NOMO-1 treated with dmso at 0.1 percent for 144 hours (cell line): ENCODE measurements around the gene FKBP14.

Experiments
- DNase-seq: peaks from one replicate; lab custom pipeline; 2025; ENCODE audit not compliant: unreplicated experiment; lab: John Stamatoyannopoulos, UW

Gene FKBP14, protein sequence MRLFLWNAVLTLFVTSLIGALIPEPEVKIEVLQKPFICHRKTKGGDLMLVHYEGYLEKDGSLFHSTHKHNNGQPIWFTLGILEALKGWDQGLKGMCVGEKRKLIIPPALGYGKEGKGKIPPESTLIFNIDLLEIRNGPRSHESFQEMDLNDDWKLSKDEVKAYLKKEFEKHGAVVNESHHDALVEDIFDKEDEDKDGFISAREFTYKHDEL

DNA sequence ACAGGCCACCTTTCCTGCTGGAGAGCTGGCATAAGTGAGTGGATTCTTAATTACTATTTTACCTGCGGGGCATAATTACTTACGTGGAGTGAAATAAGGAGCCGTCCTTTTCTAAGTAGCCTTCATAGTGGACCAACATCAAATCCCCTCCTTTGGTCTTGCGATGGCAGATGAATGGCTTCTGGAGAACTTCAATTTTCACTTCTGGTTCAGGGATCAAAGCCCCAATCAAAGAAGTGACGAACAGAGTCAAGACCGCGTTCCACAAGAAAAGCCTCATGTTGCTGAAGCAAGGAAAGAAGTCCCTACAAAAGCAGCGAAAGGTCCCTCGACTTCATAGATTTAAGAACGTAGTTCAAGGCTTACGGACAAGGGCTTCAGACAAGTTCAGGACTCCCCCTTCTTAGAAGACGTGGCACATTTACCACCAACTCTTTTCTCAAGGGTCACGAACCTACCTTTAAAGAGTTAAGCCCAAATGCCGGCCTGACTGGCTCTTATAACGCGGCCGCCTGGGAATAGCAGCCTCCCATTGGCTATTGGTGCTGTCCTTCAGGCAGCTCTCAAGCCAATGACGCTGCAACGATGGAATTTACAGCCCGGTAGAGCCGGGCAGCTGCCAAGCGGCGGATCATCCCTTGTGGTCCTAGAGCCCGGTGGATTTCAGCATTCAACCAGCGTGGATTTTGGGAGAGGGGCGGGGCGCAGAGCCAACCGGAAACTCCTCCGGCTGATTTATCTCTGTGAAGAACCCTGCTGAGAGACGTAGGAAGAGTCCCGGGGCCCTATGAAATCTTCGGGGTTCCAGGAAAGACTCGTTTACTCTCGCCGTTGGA, at the start of gene FKBP14:
Gene FKBP14 (minus strand): TSS at position 474 of the 836 bp plus-strand sequence. CDS start 194 bp downstream, at position 280.
- peak; percentile 96 for DNase-seq

DNA sequence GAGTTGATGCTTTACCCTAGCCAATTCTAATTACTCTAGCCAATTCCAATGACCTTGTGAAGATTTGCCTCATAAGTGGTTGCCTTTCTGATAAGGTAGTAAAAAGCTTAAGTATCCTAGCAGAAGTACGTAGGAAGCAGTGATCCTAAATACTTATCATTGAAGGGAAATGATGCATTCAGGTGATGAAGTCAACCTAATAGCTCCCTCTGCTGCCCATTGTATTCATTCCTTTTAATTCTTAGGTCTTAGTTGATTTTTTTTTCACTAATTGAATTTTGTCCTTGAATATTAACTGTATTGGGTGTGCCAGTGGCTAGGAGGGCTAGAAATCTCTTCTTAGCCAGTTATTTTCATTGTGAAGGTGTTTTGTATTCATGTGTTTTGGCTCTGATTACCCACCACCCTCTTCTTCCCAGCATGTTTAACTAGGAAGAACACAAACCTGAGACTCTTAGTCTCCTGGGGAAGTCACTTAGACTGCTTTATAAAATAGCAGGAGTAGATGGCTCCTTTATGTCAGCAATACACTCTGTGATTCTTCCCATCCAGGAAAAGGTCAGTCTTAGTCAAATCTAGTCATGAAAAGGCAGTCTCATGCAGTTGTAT, 48.0 kb upstream of the FKBP14 start:
- DNase-seq, result no peak

DNA sequence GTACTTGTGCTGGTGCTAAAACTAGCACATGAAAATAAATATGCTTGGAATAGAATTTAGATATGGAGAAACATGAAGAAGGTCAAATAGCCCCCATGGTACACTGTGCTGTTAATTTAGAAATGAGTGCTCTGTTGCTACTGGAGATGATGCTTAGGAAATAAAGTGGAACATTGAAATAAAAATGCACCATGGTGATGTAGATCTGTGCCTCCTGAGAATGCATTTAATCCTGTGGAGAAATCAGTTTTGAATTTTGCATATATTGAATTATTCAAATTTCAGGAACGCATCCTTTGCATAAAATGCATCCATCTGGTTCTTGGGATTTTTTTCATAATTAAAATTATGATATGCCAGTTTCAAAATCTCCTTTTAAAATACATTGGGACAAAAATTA, 46.2 kb upstream of the FKBP14 start:
- no peak for DNase-seq

DNA sequence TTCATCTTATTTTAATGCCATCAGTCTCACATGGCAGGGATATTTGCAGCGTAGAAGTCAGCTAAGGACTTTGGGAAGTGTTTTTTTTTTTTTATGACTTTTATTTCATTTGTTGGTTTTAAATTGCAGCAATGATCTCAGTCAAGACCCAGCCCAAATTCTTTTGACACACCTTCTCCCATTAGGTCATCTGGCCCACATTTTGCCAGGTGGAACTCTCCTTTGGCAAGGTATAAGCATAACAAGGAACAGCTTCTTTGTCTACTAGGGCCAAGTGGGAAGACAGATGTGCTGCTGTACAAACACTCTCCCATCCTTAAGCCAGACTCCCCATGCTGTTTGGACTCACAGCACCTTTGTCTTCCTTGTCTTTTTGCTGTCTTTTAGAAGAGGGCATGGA, 43.5 kb upstream of the FKBP14 start:
- DNase-seq, result no peak

DNA sequence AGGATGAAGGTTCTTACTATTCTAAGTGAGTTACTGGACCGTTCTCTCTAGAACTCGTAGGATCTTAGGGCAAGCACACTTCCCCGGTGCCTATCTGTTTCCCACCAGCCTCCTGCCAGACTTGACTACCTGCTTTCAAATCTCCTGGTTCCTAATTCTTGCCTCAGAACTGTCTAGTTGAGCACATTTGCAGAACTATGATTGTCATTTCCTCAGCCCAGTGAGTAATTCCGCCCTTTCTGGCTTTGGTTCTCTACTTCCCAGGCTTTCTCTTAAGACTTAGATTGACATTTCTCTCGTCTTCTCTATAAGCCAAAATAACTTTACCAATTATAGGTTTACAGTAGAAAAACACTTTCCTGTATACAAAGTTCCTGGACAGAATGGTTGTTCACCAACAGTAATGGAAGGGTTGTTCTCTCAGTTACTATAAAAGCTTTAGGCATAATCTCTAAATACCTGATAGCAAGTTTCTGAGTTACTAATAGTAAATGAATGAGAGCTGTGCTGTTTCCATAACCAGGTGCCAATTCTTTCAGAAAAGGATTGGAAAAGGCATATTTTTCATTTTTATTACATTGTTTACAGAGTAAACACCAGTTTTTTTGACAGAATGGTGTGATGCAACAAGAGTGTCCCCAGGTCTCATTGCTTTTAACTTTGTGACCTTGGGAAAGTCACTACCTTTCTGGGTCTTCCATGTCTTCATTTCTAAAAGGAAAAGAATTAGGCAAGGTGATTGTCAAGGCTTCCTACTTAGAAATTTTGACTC, 42.8 kb upstream of the FKBP14 start:
- DNase-seq, result no peak

DNA sequence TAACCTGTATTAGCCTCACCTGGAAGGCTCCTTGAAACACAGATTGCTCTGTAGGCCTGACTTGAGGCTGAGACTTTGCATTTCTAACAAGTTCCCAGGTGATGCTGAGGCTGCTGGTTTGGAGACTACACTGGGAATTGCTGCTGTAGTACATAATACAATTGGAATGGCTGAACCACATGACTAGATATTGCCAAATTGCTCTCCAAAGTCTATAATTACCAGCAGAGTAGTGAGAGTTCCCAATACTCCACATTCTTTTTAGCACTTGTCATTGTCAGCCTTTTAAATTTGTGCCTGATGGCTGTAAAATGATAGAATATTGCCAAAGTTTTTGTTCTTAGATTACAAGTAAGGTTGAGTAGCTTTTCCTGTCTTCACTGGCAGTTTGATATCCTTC, 41.6 kb upstream of the FKBP14 start:
- DNase-seq, result no peak

DNA sequence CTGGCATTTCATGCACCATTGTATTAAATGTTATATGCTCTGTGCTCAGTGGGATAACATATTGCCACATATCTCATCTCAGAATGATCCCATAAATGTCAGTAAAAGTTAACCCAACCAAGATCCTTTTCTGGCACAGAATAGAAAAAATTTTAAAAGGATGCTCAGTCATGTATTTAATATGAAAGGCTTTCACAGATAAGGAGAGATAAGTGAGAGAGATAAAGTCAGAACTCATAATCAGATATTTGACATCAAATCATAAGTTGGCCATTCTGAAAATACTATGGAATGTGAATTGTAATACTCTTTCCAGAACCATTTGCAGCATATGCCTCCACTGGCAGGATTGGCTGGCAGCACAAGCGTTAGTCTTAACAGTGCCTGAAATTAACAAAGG, 40.2 kb upstream of the FKBP14 start:
- no peak for DNase-seq

DNA sequence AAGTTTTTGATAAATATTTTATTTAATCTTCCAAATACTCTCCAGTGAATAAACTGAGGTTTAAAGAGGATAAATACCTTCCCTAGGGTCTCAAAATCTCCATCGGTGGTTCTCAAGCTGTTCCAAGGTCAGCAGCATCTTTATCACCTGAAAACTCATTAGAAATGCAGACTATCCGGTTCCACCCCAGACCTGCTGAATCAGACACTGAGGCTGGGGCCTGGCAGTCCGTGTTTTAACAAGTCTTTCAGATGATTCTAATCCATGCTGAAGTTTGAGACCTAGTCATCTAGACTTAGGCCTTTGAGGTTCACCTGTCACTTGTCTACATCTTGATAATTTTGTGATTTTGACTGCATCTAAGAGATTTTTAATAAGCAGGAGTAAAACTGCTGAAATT, 39.2 kb upstream of the FKBP14 start:
- no peak for DNase-seq

DNA sequence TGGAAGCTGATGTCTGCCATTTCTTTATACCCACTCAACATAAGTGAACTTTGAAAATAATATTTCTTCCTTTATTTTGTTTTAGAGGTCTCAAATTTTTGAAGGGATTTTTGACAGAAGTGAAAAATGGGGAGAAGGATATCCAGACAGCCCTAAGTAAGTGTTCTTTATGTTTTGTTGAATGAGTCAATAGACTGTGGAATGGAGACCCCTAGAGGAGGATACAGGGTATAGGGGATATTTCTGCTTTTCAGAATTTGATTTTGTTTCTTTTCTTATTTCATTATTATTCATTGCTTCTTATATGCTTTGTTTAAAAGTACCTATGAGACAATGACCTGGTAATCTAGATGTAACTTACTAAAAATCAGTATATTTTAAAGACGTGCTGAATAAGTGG, 36.1 kb upstream of the FKBP14 start:
- DNase-seq, result no peak

DNA sequence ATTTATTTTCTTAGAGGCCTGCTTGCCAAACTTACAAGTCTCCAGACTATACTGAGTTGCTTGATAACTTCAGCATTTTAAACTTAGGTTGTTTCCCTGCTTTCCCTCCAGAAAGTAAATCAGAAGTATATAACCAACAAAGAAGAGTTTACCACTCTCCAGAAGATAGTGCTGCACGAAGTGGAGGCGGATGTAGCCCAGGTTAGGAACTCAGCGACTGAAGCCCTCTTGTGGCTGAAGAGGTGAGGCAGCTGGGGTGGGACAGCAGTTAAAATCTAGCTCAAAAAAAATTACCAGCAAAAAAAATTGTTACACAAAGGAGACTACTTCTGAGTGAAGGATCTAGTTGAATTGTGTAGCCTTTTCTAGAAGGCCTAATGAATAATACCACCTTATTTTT, 35.3 kb upstream of the FKBP14 start:
- DNase-seq, result peak; percentile 1

DNA sequence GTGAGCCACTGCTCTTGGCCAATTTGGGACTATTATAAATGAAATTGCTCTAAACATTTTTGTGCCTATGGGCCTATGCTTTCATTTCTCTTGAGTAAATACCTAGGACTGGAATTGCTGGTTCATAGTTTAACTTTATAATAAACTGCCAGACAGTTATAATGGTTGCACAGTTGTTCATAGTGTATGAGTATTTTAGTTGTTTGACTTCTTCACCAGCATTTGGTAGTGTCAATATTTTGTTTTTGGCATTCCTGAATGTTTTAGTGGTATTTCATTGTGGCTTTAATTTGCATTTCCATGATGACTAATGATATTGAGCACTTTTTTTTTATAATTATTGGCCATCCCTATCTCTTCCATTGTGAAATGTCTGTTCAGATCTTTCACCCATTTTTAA, 31.2 kb upstream of the FKBP14 start:
- DNase-seq, result no peak

DNA sequence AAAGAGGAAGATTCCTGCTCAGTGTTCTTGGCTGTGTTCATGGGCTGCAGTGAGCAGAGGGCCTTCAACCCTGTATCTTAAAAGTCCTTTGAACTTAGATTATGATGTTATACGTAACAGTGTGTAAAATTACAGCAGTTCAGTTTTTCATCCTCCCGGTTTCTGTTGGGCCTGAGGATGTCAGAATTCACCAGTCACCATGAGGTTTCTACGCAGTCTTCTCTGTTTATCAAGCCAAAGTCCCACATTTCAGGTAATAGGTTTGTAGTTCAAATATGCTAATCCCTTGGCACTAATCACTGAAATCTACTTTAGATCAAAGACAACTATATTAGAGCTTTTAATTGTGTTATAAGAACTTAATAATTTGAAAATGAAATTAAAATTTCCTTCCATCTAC, 26.6 kb upstream of the FKBP14 start:
- DNase-seq, result no peak

DNA sequence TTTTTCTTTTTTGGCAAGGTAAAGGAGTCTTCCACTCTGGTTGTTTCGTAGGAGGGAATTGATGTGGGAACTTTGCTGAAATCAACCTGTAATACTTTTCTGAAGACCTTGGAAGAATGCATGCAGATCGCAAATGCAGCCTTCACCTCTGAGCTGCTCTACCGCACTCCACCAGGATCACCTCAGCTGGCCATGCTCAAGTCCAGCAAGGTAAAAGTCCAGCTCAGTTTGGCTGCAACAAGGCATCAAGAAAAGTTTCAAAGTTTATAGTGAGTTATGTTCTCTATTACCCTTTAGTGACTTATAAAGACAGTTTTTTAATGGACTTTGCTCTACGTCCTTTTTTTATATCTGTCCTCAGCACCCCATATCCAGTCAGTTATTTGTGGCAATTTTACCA, 22.7 kb upstream of the FKBP14 start:
- DNase-seq, result no peak

DNA sequence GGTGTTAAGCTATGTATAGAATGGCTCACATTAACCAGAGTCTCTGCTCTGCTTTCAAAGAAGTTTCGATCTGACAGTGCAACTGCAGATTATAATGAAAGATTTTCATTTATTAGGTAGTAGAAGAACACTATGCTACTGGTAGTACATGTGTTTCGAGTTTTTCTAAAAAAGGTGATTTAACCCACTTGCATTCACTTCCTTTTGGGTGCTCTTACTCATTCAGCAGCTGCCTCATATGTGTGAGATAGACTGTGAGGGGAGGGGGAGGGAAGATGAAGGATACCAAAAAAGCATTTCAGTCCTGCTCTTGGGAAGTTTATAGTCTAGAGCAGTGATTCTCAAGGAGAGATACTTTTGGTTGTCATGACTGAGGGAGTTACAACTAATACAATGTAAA, 22.1 kb upstream of the FKBP14 start:
- no peak for DNase-seq

DNA sequence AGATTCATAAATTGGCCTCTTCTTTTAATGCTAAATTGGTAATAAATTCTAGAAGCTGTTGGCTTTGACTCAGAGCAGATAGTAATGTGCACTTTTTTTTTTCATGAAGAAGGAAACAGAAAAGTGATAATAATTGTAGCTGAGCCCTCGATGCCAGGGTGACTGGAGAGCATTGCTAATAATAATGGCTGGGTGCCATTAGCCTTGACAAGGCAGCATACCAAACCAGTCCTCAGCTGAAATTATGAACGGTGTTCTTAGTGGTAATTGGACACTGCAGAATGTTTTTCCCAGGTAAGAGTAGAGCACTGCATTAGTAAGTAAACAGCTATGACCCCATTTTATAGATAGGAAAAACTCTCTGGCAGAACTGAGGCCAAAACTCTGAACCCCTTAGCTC, 20.6 kb upstream of the FKBP14 start:
- DNase-seq, result no peak

DNA sequence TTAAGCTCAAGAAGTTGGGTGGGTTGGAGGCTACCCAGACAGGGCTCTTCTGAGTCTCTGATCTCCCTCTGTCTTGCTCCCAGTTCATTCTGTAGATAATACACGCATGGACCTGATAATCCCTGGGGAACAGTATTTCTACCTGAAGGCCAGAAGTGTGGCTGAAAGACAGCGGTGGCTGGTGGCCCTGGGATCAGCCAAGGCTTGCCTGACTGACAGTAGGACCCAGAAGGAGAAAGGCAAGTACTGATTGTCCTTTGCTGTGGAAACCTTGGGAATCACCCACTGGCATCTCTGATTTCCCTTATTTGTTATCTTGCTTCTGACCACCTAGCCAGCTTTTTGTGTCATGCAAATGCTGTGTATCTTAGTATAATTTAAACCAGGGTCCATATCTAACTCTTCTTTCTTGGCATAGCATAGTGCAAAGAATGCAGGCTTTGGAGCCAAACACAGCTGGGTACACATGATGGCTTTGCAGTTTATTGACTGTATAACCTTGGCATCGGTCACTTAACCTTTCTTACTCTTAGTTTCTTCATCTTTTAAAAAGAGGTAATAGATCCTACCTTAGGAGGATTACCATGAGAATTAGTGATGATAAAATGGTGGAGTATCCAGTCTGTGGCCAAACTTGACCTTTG, 19.7 kb upstream of the FKBP14 start:
- DNase-seq, result no peak

DNA sequence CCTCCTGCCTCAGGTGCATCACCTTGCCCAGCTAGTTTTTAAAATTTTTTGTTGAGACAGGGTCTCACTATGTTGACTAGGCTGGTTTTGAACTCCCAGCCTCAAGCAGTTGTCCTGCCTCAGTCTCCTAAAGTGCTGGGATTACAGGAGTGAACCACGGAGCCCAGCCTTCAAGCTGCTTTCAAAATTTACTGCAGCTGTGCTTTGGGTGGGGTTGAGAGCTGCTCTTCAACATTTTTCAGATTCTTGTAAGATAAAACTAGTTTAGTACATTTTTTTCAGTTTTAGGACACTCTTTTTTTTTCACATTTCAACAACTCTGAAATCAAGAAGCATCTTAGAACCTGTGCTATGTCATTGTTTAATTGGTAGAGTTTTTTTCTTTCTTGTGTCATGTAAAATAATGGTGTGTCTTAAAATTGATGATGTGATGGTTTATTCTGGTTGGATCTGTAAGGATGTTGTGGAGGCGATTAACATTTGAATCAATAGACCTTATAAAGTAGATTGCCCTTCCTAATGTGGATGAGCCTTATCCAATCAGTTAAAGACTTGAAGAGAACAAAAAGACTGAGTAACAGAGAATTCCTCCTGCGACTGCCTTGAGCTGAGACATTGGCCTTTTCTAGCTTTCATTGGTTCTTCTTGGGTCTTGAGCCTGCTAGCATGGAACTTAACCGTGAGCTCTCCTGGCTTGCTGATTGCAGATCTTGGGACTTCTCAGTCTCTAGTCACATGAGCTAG, 15.2 kb upstream of the FKBP14 start:
- DNase-seq, result no peak

DNA sequence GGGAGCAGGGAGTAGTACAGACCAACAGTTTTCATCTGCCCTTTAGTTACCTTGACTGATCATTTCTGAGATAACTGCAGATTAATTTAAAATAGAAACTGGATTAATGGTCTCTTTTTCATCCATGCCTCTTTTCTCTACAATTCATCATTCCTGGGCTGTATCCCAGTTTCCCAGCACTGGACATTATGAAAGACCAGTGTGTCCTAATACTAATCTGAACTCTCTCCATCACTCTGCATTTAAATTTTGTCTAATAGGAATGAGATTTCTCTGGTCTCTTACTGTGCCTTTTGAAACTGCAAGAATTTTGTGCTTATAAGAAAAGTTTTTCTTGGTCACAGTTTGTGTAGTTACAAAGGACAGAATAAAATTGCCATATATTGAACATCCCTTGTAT, 14.4 kb upstream of the FKBP14 start:
- no peak for DNase-seq

DNA sequence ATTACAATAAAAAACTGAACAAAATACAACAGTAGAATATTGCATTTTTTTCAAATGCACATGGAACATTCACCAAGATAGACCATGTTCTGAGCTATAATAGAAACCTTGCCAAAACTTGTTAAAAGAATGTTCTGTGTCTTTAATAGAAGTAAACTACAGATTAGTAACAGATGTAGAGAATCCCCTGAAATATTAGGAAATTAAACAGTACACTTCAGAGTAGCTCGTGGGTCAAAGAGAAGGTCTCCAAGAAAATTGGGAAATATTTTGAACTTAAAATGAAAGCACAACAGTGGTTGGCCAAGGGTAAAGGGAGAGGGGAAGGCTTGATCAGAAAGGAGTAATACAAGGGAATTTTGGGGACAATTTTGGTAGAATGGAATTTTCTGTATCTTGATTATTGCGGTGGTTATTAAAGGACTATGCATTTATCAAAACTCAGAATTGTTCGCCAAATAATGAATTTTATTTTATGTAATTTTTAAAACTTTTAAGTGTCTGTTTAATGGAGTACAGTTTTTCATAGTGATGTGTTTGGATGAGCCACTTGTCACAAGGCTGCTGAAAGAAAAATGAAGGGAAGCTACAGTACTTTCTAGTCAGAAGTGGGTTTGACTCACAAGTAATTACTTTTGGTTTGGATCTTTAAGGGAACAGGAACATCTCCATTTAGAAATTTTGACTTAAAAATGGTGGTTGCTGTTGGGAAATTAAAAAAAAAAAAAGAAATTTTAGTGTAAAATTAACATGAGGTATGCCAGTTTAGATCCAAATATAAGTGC, 11.9 kb upstream of the FKBP14 start:
- no peak for DNase-seq

DNA sequence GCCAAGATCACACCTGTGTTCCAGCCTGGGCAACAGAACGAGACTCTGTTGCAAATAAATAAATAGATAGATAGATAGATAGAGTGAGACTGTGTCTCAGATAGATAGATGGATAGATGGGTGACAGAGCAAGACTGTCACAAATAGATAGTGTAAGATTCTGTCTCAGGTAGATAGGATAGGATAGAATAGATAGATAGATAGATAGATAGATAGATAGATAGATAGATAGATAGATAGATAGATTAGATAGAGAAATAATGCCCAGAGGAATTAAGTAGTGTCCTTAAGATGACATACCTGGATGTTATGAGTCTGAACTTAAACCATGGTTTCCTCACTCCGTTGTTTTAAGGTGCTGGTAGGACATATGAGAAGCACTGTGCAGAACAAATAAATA, 9.7 kb upstream of the FKBP14 start:
- no peak for DNase-seq
